ENCODE data around the gene GPR4.

DNA sequence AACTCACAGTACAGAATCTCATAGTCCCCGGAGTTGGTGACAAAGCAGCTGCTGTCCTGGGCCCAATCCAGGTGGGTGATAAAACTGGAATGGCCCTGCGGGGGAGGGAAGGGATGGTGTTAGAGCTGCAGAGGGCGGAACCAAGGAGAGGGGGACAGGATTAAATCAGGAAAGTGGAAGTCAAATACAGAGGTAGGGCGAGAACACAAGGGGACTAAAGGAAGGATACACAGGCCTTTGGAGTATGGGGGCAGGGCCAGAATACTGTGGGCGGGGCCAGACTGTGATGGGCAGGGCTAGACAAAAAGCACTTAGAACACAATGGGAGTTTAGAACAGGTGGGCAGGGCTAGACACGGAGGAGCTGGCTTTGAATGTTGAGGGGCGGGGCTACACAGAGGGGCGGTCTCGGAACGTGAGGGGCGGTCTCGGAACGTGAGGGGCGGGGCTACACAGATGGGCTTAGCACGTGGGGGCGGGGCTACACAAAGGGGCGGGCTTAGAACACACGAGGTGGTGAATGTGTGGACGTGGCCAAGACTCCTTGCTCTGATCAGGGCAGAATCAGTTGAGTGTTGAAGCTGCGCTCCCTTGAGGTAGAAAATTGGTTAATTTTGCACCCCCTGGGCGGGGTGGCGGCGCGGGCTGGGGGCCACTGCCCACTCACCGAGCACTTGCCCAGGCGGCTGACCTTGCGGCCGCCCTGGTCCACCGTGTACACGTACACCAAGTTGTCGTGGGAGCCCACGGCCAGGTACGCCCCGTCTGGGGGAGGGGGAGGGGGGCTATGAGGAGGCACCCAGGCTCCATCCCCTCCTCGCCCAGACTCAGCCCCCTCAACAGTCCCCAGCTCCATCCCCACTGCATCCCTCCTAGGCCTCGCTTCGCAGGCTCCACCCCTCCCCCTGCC, 14.0 kb upstream of the GPR4 start:
- TF ChIP-seq, protein P1, sequence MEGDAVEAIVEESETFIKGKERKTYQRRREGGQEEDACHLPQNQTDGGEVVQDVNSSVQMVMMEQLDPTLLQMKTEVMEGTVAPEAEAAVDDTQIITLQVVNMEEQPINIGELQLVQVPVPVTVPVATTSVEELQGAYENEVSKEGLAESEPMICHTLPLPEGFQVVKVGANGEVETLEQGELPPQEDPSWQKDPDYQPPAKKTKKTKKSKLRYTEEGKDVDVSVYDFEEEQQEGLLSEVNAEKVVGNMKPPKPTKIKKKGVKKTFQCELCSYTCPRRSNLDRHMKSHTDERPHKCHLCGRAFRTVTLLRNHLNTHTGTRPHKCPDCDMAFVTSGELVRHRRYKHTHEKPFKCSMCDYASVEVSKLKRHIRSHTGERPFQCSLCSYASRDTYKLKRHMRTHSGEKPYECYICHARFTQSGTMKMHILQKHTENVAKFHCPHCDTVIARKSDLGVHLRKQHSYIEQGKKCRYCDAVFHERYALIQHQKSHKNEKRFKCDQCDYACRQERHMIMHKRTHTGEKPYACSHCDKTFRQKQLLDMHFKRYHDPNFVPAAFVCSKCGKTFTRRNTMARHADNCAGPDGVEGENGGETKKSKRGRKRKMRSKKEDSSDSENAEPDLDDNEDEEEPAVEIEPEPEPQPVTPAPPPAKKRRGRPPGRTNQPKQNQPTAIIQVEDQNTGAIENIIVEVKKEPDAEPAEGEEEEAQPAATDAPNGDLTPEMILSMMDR (IDR thresholded peaks at IDR 0.05 in 8 of 11, conservative IDR thresholded peaks at IDR 0.05 in 3 of 11), result no peak
- TF ChIP-seq POLR2AphosphoS5 (IDR thresholded peaks at IDR 0.05), result peak in 1 of 3 donors; percentile 17
